CD14-positive monocyte (primary cell): ENCODE data around the gene DPP6. TPM values are rescaled to one million over a fixed set of nuclear protein-coding genes. Genes with fewer than 3 reads are reported as not detected.

ENCODE experiments used
- DNase-seq, 3 donors: peaks; one replicate each; pipeline ENCODE4 v3.0.0-alpha.2; 2011 to 2022
- H2AFZ ChIP-seq: 2 replicates; pipeline ENCODE4 v1.6.0; 2012; ENCODE audit warnings: mild to moderate bottlenecking, low read depth, low read length, inconsistent platforms; ENCODE audit not compliant: insufficient read depth, poor library complexity, severe bottlenecking
- H3K27ac ChIP-seq, 2 donors: 1 replicate in 1 of 2; 2 replicates in 1 of 2; pipeline ENCODE4 v1.5.1; 2012 to 2013; ENCODE audit warnings: low read length in 2 of 2, control low read depth in 1 of 2, inconsistent platforms in 1 of 2, low read depth in 1 of 2, mild to moderate bottlenecking in 1 of 2
- H3K27me3 ChIP-seq, 2 donors: one replicate each; pipeline versions ENCODE4 v1.6.0 to v1.6.1; 2011 to 2013; ENCODE audit warnings: low read length in 2 of 2; ENCODE audit not compliant: control insufficient read depth in 2 of 2, insufficient read depth in 2 of 2
- H3K36me3 ChIP-seq, 2 donors: replicated peaks in 1 of 2; 1 replicate in 1 of 2; 2 replicates in 1 of 2; pipeline versions ENCODE4 v1.5.1 to v1.6.1; 2012 to 2013; ENCODE audit warnings: low read length in 2 of 2, control low read depth in 1 of 2, inconsistent platforms in 1 of 2, mild to moderate bottlenecking in 1 of 2; ENCODE audit not compliant: insufficient read depth in 2 of 2, control insufficient read depth in 1 of 2
- H3K4me1 ChIP-seq, 2 donors: 1 replicate in 1 of 2; 2 replicates in 1 of 2; pipeline versions ENCODE4 v1.5.1 to v1.6.1; 2012 to 2013; ENCODE audit warnings: low read length in 2 of 2, control low read depth in 1 of 2, inconsistent platforms in 1 of 2, mild to moderate bottlenecking in 1 of 2, moderate library complexity in 1 of 2; ENCODE audit not compliant: insufficient read depth in 2 of 2, control insufficient read depth in 1 of 2
- H3K4me2 ChIP-seq: replicated peaks from 2 replicates; pipeline ENCODE3; 2012; ENCODE audit warnings: low read length, moderate library complexity, mild to moderate bottlenecking; ENCODE audit not compliant: poor library complexity, severe bottlenecking; ENCODE audit errors: extremely low read depth
- H3K4me3 ChIP-seq, 3 experiments: fragments of 200-600 bp in 1 of 3; sonication (generic) in 1 of 3; replicated peaks in 1 of 3; 1 replicate in 2 of 3; 2 replicates in 1 of 3; pipeline ENCODE4 v1.5.1; 2011 to 2013; ENCODE audit warnings: low read length in 3 of 3, mild to moderate bottlenecking in 3 of 3, control low read depth in 2 of 3, low read depth in 2 of 3, inconsistent platforms in 1 of 3, moderate library complexity in 1 of 3
- H3K79me2 ChIP-seq: 2 replicates; pipeline ENCODE4 v1.6.0; 2012; ENCODE audit warnings: mild to moderate bottlenecking, control low read depth, inconsistent platforms, low read length, moderate library complexity; ENCODE audit not compliant: insufficient read depth
- H3K9ac ChIP-seq: 2 replicates; pipeline ENCODE4 v1.6.0; 2017; ENCODE audit warnings: low read length, mild to moderate bottlenecking; ENCODE audit not compliant: insufficient read depth, poor library complexity, severe bottlenecking
- H3K9me3 ChIP-seq, 2 donors: replicated peaks in 1 of 2; 1 replicate in 1 of 2; 2 replicates in 1 of 2; pipeline versions ENCODE4 v1.5.1 to v1.6.1; 2012 to 2013; ENCODE audit warnings: low read length in 2 of 2, control low read depth in 1 of 2; ENCODE audit not compliant: control insufficient read depth in 1 of 2, insufficient read depth in 1 of 2
- H4K20me1 ChIP-seq: 2 replicates; pipeline ENCODE4 v1.6.0; 2012; ENCODE audit warnings: mild to moderate bottlenecking, low read length, control low read depth, moderate library complexity; ENCODE audit not compliant: insufficient read depth
- H3K27ac Mint-ChIP-seq, 7 donors: one replicate each; pipeline ENCODE4 v1.8.0; 2020; ENCODE audit warnings: mild to moderate bottlenecking in 7 of 7, mixed read lengths in 7 of 7, moderate library complexity in 6 of 7, inconsistent platforms in 2 of 7
- H3K27me3 Mint-ChIP-seq, 3 donors: one replicate each; pipeline ENCODE4 v1.8.0; 2021 to 2022; ENCODE audit warnings: low read depth in 3 of 3, mild to moderate bottlenecking in 3 of 3, mixed read lengths in 3 of 3, moderate library complexity in 3 of 3, inconsistent platforms in 1 of 3
- H3K36me3 Mint-ChIP-seq, 2 donors: one replicate each; pipeline ENCODE4 v1.8.0; 2020; ENCODE audit warnings: mixed read lengths in 2 of 2, inconsistent platforms in 1 of 2, mild to moderate bottlenecking in 1 of 2
- H3K4me1 Mint-ChIP-seq: one replicate; pipeline ENCODE4 v1.8.0; 2020; ENCODE audit warnings: mild to moderate bottlenecking, mixed read lengths
- H3K4me3 Mint-ChIP-seq, 2 donors: one replicate each; pipeline ENCODE4 v1.8.0; 2020; ENCODE audit warnings: mild to moderate bottlenecking in 2 of 2, mixed read lengths in 2 of 2, moderate library complexity in 1 of 2
- H3K9me3 Mint-ChIP-seq, 7 donors: one replicate each; pipeline ENCODE4 v1.8.0; 2020 to 2022; ENCODE audit warnings: mixed read lengths in 7 of 7, mild to moderate bottlenecking in 6 of 7, moderate library complexity in 6 of 7, inconsistent platforms in 2 of 7
- WGBS: methylation state at CpG from one replicate; pipeline ENCODE4 v1.1.5; 2013; ENCODE audit warnings: missing lambda C conversion rate; ENCODE audit not compliant: insufficient coverage; 5-methylcytosine and 5-hydroxymethylcytosine counted together
- intact Hi-C, 2 donors: fragments of 100-400 bp; cut with micrococcal nuclease; formaldehyde crosslinking; loops; one replicate each; pipeline versions ENCODE4 v1.15.0 to v1.15.1; 2023
- polyA plus RNA-seq, 3 donors: library from polyadenylated mRNA; depleted of rRNA in 1 of 3; unstranded in 2 of 3; stranded (reverse) in 1 of 3; fragments of 300-500 nt in 2 of 3; fragments of >200 nt in 1 of 3; fragmentation: Illumina TruSeq in 2 of 3; gene quantifications; 1 replicate in 2 of 3; 2 replicates in 1 of 3; pipeline ENCODE4 v1.2.3, GENCODE V29; 2012 to 2021
- TF ChIP-seq, protein P1 (sequence below): fragments of 200-600 bp; IDR thresholded peaks from one replicate; pipeline ENCODE4 v1.8.0; 2022; ENCODE audit warnings: antibody characterized with exemption, mild to moderate bottlenecking

DPP6 gene
- polyA plus RNA-seq, 3 donors, result not detected

- no peaks in the 10 kb centered on the region for H3K79me2 ChIP-seq
- H3K36me3 Mint-ChIP-seq, result no peaks in the 10 kb centered on the region
- no peak overlapping the region for H2AFZ ChIP-seq
- WGBS, result 84% methylated on average over 9 of the region's 9 CpGs
- no peak overlapping the region for H3K4me3 ChIP-seq
- H3K4me1 Mint-ChIP-seq, result no peaks in the 10 kb centered on the region
- H3K4me1 ChIP-seq, result no peaks in the 10 kb centered on the region
- no peak overlapping the region for H3K27ac ChIP-seq
- H3K27me3 Mint-ChIP-seq, result no peaks in the 10 kb centered on the region
- TF ChIP-seq, protein P1, sequence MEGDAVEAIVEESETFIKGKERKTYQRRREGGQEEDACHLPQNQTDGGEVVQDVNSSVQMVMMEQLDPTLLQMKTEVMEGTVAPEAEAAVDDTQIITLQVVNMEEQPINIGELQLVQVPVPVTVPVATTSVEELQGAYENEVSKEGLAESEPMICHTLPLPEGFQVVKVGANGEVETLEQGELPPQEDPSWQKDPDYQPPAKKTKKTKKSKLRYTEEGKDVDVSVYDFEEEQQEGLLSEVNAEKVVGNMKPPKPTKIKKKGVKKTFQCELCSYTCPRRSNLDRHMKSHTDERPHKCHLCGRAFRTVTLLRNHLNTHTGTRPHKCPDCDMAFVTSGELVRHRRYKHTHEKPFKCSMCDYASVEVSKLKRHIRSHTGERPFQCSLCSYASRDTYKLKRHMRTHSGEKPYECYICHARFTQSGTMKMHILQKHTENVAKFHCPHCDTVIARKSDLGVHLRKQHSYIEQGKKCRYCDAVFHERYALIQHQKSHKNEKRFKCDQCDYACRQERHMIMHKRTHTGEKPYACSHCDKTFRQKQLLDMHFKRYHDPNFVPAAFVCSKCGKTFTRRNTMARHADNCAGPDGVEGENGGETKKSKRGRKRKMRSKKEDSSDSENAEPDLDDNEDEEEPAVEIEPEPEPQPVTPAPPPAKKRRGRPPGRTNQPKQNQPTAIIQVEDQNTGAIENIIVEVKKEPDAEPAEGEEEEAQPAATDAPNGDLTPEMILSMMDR, result no peak
- intact Hi-C loops, result no loop called here
- no peak for DNase-seq
- no peaks in the 10 kb centered on the region for H3K36me3 ChIP-seq
- H4K20me1 ChIP-seq, result no peaks in the 10 kb centered on the region
- no peak overlapping the region for H3K27ac Mint-ChIP-seq
- no peak overlapping the region for H3K4me3 Mint-ChIP-seq
- H3K9me3 ChIP-seq, result peaks cover 31 to 41% of the 10 kb centered on the region in 2 donors
- H3K9ac ChIP-seq, result no peak overlapping the region
- H3K27me3 ChIP-seq, result no peaks in the 10 kb centered on the region
- H3K4me2 ChIP-seq, result no peak overlapping the region
- peaks cover 2 to 27% (median 14%) of the 10 kb centered on the region in 7 donors for H3K9me3 Mint-ChIP-seq
Measured at GRCh38 chr7:154431045-154431444, 378.8 kb downstream of the DPP6 start.

GRCh38 chr7:154433632-154434598 lies 381.7 kb downstream of the DPP6 start:
- Histone ChIP-seq H3K4me3 (no peak overlapping the region), H3K4me1 (no peaks in the 10 kb centered on the region), H3K79me2 (no peaks in the 10 kb centered on the region), H3K9me3 (peaks cover 32 to 40% of the 10 kb centered on the region in 2 donors), H2AFZ (no peak overlapping the region), H3K4me2 (no peak overlapping the region), H3K36me3 (no peaks in the 10 kb centered on the region), H3K27ac (no peak overlapping the region), H3K9ac (no peak overlapping the region), H3K27me3 (no peaks in the 10 kb centered on the region), H4K20me1 (no peaks in the 10 kb centered on the region)
- intact Hi-C loops, result no loop called here
- no peaks in the 10 kb centered on the region for H3K27me3 Mint-ChIP-seq
- H3K4me1 Mint-ChIP-seq, result no peaks in the 10 kb centered on the region
- DNase-seq, result no peak
- no peak overlapping the region for H3K4me3 Mint-ChIP-seq
- H3K9me3 Mint-ChIP-seq, result peaks cover 2 to 36% (median 18%) of the 10 kb centered on the region in 7 donors
- H3K36me3 Mint-ChIP-seq, result no peaks in the 10 kb centered on the region
- TF ChIP-seq, protein P1, result no peak
- H3K27ac Mint-ChIP-seq, result no peak overlapping the region
- WGBS, result 79% methylated on average over 8 of the region's 11 CpGs
